Bronchial epithelial cell (primary cell): ENCODE data around the gene ATF5. TPM values are rescaled to one million over a fixed set of nuclear protein-coding genes. Genes with fewer than 3 reads are reported as not detected.
"Not testable (repeated sequence)": the region's sequence is repeated elsewhere in the genome, so short reads cannot be mapped to it uniquely, and the experiment has no call there.

Experiments
- DNase-seq: peaks from one replicate; pipeline ENCODE4 v3.0.0-alpha.2; 2010; ENCODE audit warnings: low read depth
- FAIRE-seq: peaks from 2 replicates; lab custom pipeline; 2011; peaks lifted over from hg19 to GRCh38; lab: Jason Lieb, UNC
- H3K27me3 ChIP-seq: 2 replicates; pipeline ENCODE4 v1.5.1; 2011; ENCODE audit warnings: low read length; ENCODE audit not compliant: control insufficient read depth, insufficient read depth
- H3K36me3 ChIP-seq: 2 replicates; pipeline ENCODE4 v1.5.1; 2011; ENCODE audit warnings: low read length; ENCODE audit not compliant: control insufficient read depth, insufficient read depth
- H3K4me3 ChIP-seq: 2 replicates; pipeline ENCODE4 v1.5.1; 2011; ENCODE audit warnings: mild to moderate bottlenecking, low read depth, low read length, control low read depth
- total RNA-seq: library from RNA; depleted of rRNA; stranded (reverse); fragments of >200 nt; gene quantifications from 2 replicates; pipeline ENCODE4 v1.2.1, GENCODE V29; 2014
- TF ChIP-seq, protein P1 (sequence below): IDR thresholded peaks from 2 replicates; pipeline ENCODE4 v1.5.1; 2011; ENCODE audit warnings: mild to moderate bottlenecking, moderate library complexity, low read length, control low read depth, inconsistent platforms; ENCODE audit not compliant: insufficient read depth, severe bottlenecking

Gene ATF5
- total RNA-seq, 1 donor from 2014 or later, result 1.8 TPM

DNA sequence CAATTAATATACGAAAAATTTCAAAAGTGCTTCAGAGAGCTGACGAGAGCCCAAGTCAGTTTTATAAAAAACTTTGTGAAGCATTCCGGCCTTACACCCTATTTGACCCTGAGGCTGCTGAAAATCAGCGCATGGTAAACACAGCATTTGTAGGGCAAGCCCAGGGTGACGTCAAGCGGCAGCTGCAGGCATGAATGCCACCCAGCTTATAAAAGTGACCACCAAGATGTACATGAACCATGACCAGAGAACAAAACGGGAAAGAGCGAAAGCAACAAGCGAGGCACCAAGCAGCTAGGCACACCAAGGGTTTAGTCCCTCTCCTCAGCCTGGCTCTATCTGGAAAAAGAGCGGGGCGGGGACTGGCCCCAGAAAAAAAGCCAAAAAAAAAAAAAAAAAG, 25.9 kb downstream of the ATF5 start:
- Histone ChIP-seq H3K4me3 (no peak overlapping the region), H3K27me3 (no peaks in the 10 kb centered on the region), H3K36me3 (no peaks in the 10 kb centered on the region)
- FAIRE-seq, result no peak
- TF ChIP-seq, protein P1, sequence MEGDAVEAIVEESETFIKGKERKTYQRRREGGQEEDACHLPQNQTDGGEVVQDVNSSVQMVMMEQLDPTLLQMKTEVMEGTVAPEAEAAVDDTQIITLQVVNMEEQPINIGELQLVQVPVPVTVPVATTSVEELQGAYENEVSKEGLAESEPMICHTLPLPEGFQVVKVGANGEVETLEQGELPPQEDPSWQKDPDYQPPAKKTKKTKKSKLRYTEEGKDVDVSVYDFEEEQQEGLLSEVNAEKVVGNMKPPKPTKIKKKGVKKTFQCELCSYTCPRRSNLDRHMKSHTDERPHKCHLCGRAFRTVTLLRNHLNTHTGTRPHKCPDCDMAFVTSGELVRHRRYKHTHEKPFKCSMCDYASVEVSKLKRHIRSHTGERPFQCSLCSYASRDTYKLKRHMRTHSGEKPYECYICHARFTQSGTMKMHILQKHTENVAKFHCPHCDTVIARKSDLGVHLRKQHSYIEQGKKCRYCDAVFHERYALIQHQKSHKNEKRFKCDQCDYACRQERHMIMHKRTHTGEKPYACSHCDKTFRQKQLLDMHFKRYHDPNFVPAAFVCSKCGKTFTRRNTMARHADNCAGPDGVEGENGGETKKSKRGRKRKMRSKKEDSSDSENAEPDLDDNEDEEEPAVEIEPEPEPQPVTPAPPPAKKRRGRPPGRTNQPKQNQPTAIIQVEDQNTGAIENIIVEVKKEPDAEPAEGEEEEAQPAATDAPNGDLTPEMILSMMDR, result no peak
- DNase-seq, result peak; percentile 18

DNA sequence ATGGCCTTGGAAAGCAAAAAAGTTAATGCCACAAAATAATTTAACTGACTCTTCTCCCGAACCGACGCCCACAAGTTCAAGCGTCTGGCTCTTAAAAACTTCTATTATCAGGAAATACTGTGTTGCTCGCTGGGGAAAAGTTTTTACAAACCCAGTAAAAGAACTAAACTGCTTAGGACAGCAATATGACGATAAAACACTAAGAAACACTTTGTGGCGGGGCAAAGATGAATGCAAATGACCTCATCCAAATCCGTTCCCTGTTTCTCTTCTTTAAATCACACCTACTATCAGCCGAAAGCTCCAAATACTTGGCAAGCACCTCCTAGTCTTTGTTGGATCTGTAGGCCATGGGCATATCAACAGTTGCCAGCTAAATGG, 27.1 kb downstream of the ATF5 start:
- no peaks in the 10 kb centered on the region for H3K27me3 ChIP-seq
- no peak for FAIRE-seq

DNA sequence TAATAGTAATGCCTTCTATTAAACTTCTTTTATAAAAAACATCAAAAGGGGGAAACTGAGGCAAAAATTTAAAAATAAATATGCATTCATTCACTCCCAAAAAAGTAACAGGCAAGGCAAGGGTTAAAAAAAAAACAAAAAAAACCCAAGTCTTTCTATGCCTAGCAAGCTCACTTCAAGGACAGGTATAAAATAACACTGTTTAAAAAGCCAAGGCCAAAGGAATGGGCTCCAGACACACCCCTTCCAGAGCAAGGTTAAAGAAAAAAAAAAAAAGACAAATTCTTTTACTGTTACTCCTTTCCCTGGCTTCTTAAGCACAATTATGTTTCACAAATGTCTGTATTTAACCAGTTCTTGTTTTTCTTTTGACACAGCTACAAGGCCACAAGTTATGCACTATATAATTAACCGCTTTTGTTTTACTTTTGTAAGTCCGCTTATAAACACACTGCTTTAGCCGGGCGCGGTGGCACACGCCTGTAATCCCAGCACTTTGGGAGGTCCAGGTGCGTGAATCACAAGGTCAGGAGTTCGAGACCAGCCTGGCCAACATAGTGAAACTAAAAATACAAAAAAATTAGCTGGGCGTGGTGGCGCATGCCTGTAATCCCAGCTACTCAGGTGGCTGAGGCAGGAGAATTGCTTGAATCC, 28.4 kb downstream of the ATF5 start:
- DNase-seq (no peak), FAIRE-seq (no peak)
- Histone ChIP-seq H3K27me3 (no peaks in the 10 kb centered on the region), H3K36me3 (no peaks in the 10 kb centered on the region), H3K4me3 (no peak overlapping the region)
- TF ChIP-seq, protein P1, result no peak

More for the DNA sequence above, 27.1 kb downstream of the ATF5 start:
- TF ChIP-seq, protein P1, result no peak
- no peaks in the 10 kb centered on the region for H3K36me3 ChIP-seq
- no peak overlapping the region for H3K4me3 ChIP-seq
- no peak for DNase-seq

DNA sequence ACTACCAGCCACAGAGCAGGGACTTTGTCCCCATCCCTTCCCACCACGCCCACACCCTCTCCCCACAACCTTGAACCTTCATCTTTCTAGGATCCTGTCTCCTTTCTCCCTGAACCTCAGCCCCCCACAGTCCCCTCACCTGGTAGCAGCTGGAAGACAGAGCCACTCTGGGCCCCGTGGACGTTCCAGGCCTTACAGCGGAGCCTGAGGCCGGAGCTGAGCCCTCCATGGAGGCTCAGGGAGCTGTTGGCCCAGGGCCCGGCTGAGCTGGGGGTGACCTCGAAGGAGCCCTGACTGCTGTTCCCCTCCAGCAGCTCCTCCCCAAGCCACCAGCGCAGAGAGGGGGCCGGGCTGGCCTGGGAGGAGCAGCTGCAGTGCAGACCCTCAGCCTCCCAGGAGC, 29.1 kb downstream of the ATF5 start:
- not testable (repeated sequence) for H3K4me3 ChIP-seq, H3K27me3 ChIP-seq, DNase-seq, FAIRE-seq, H3K36me3 ChIP-seq

DNA sequence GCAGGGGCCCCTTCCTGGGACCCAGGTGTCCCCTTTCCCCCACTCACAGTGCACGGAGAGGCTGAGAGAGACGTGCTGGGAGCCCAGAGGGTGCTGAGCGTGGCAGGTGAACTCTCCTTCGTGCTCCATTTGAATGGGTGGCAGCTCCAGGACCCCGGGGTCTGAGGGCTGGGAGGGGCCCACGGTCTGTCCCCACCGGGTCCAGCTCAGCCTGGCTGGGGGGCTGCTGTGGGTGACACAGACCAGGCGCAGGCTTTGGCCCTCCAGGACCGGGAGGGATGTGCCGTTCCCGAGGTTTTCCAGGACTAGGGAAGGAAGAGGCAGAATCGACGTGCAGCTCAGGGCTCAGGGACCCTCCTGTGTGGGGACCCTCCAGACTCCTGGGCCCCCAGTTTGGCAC, 29.6 kb downstream of the ATF5 start:
- H3K27me3 ChIP-seq, H3K4me3 ChIP-seq, H3K36me3 ChIP-seq, DNase-seq, FAIRE-seq: not testable (repeated sequence)

DNA sequence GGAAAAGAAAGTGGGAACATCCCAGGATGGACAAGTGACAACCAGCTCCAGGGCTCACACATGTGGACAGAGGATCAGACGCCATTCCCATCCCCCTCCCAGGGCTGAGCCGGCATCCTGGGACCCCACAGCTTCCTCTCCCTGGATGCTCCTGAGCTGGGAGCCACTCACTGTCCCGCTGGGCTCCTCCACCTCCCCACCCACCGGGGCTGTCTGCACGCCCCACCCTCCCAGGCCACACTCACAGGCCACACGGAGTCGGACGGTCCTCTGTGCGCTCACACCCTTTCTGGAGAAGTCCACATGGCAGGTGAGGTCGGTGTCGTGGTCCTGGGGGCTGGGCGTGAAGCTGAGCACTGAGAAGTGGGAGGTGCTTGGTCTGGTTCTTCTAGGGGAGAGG, 30.9 kb downstream of the ATF5 start:
- not testable (repeated sequence) for H3K36me3 ChIP-seq, DNase-seq, H3K4me3 ChIP-seq, H3K27me3 ChIP-seq, FAIRE-seq

DNA sequence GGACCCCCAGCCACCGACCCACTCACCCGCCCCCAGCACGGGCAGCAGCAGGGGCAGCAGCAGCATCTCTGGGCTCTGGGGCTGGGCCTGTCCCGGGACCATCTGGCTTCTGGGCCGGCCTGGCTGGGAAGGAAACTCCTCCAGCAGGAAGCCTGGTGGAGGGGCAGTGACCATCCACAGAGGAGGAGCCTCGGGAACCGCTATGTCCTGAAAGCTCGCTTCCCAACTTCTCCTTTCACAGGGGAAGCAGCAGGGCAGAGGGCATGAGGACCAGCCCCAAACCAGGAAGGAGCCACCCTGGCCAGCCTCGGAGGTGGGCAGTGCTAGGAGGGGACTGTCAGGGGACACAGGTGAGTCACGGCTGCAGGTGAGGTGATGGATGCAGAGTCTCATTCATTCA, 32.0 kb downstream of the ATF5 start, which contains the start of gene SIGLEC11:
TSS of gene SIGLEC11 (minus strand) at position 193 of the 400 bp plus-strand sequence. CDS start at position 102, 91 bp downstream.
- not testable (repeated sequence) for H3K4me3 ChIP-seq, H3K36me3 ChIP-seq, DNase-seq, H3K27me3 ChIP-seq, FAIRE-seq

DNA sequence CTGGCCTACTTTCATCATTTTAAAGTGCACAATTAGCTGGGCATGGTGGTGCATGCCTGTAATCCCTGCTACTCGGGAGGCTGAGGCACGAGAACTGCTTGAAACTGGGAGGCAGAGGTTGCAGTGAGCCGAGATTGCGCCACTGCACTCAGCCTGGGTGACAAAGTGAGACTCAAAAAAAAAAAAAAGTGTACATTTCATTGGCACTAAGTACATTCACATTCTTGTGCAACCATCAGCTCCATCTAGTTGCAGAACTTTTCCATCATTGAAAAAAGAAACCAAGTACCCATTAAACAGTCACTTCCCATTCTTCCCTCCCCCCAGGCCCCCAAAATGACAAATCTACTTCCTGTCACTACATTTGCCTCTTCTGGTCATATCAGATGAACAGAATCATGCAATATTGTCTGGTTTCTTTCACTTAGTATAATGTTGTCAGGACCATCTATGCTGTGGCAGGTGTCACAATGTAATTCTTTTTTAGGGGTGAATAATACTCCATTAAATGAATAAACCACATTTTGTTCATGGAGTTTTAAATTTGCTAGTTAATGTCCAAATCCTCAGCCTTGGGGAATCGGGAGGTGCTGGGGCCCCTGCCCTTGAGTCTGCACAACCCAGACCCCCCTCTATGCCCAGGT, 39.4 kb downstream of the ATF5 start:
- no peak for DNase-seq
- Histone ChIP-seq H3K4me3 (no peak overlapping the region), H3K36me3 (no peaks in the 10 kb centered on the region), H3K27me3 (no peaks in the 10 kb centered on the region)
- FAIRE-seq, result no peak
- TF ChIP-seq, protein P1, result no peak

DNA sequence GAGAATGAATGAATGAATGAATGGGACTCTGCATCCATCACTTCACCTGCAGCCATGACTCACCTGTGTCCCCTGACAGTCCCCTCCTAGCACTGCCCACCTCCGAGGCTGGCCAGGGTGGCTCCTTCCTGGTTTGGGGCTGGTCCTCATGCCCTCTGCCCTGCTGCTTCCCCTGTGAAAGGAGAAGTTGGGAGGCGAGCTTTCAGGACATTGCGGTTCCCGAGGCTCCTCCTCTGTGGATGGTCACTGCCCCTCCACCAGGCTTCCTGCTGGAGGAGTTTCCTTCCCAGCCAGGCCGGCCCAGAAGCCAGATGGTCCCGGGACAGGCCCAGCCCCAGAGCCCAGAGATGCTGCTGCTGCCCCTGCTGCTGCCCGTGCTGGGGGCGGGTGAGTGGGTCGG, 40.4 kb downstream of the ATF5 start:
- H3K27me3 ChIP-seq, H3K36me3 ChIP-seq, H3K4me3 ChIP-seq, FAIRE-seq, DNase-seq: not testable (repeated sequence)
